Stimulated activated memory B cell treated with anti-CD40 and anti-IgM and Interleukin-4, amounts not matched to agents 10 μg/mL and 1 μg/mL and 100 μg/mL, for 72 hours (primary cell): ENCODE results near the gene CLIC2.
"Not testable (repeated sequence)": the region's sequence is repeated elsewhere in the genome, so short reads cannot be mapped to it uniquely, and the experiment has no call there.

Source experiments
- ATAC-seq: fragments of 150-1000 bp; cut with Tn5 transposase; 2 replicates; pipeline ENCODE4 v1.10.0; 2021
- H3K27ac Mint-ChIP-seq: one replicate; pipeline ENCODE4 v1.8.0; 2022; ENCODE audit warnings: mild to moderate bottlenecking, mixed read lengths
- H3K27me3 Mint-ChIP-seq: one replicate; pipeline ENCODE4 v1.8.0; 2022; ENCODE audit warnings: mixed read lengths
- H3K36me3 Mint-ChIP-seq: one replicate; pipeline ENCODE4 v1.8.0; 2022; ENCODE audit warnings: mixed read lengths
- H3K4me1 Mint-ChIP-seq: one replicate; pipeline ENCODE4 v1.8.0; 2022; ENCODE audit warnings: mixed read lengths
- H3K4me3 Mint-ChIP-seq: one replicate; pipeline ENCODE4 v1.8.0; 2022; ENCODE audit warnings: mild to moderate bottlenecking, moderate library complexity, mixed read lengths
- H3K9me3 Mint-ChIP-seq: one replicate; pipeline ENCODE4 v1.8.0; 2022; ENCODE audit warnings: mixed read lengths

Gene CLIC2

GRCh38 chrX:155293771-155294170 is 40.6 kb downstream of the CLIC2 start:
- Mint-ChIP-seq H3K27me3 (no peaks in the 10 kb centered on the region), H3K4me1 (no peaks in the 10 kb centered on the region), H3K4me3 (no peak overlapping the region), H3K27ac (no peak overlapping the region), H3K9me3 (no peaks in the 10 kb centered on the region), H3K36me3 (no peaks in the 10 kb centered on the region)
- ATAC-seq = no peak

GRCh38 chrX:155279873-155280272 is 54.5 kb downstream of the CLIC2 start:
- H3K36me3 Mint-ChIP-seq = peaks cover 6% of the 10 kb centered on the region
- H3K27ac Mint-ChIP-seq = no peak overlapping the region
- H3K4me1 Mint-ChIP-seq = no peaks in the 10 kb centered on the region
- H3K27me3 Mint-ChIP-seq = no peaks in the 10 kb centered on the region
- peaks cover 3% of the 10 kb centered on the region for H3K9me3 Mint-ChIP-seq
- no peak overlapping the region for H3K4me3 Mint-ChIP-seq
- ATAC-seq = no peak

GRCh38 chrX:155270969-155271368 is 63.4 kb downstream of the CLIC2 start:
- H3K36me3 Mint-ChIP-seq = no peaks in the 10 kb centered on the region
- H3K9me3 Mint-ChIP-seq = no peaks in the 10 kb centered on the region
- H3K27me3 Mint-ChIP-seq = no peaks in the 10 kb centered on the region
- ATAC-seq = no peak
- H3K4me3 Mint-ChIP-seq = no peak overlapping the region
- no peaks in the 10 kb centered on the region for H3K4me1 Mint-ChIP-seq
- no peak overlapping the region for H3K27ac Mint-ChIP-seq

GRCh38 chrX:155267995-155268394 is 66.4 kb downstream of the CLIC2 start:
- not testable (repeated sequence) for H3K9me3 Mint-ChIP-seq, H3K27me3 Mint-ChIP-seq, ATAC-seq, H3K27ac Mint-ChIP-seq, H3K36me3 Mint-ChIP-seq, H3K4me1 Mint-ChIP-seq, H3K4me3 Mint-ChIP-seq

GRCh38 chrX:155266439-155266838 is 68.0 kb downstream of the CLIC2 start:
- Mint-ChIP-seq H3K27ac (no peak overlapping the region), H3K36me3 (no peaks in the 10 kb centered on the region), H3K9me3 (no peaks in the 10 kb centered on the region), H3K4me1 (peaks cover 9% of the 10 kb centered on the region), H3K4me3 (no peak overlapping the region), H3K27me3 (no peaks in the 10 kb centered on the region)
- ATAC-seq = no peak

- Mint-ChIP-seq H3K27me3 (no peaks in the 10 kb centered on the region), H3K4me1 (peaks cover 9% of the 10 kb centered on the region), H3K9me3 (no peaks in the 10 kb centered on the region), H3K36me3 (no peaks in the 10 kb centered on the region), H3K4me3 (peak within 1 kb of the TSS; percentile 96), H3K27ac (peak within 1 kb of the TSS; percentile 94)
- ATAC-seq = peak; percentile 98
These were observed 70.4 kb downstream of the CLIC2 start, which contains the start of gene RAB39B for GRCh38 chrX:155263854-155264628. Gene RAB39B, minus strand, starts transcription at chrX:155264491. Its CDS starts 203 bp downstream, at chrX:155264288.

- H3K27me3 Mint-ChIP-seq = no peaks in the 10 kb centered on the region
- peak overlapping the region; percentile 96 for H3K4me3 Mint-ChIP-seq
- H3K27ac Mint-ChIP-seq = peak overlapping the region; percentile 94
- ATAC-seq = no peak
- no peaks in the 10 kb centered on the region for H3K9me3 Mint-ChIP-seq
- H3K36me3 Mint-ChIP-seq = no peaks in the 10 kb centered on the region
- H3K4me1 Mint-ChIP-seq = peaks cover 9% of the 10 kb centered on the region
These were observed 71.3 kb downstream of the CLIC2 start for GRCh38 chrX:155262970-155263754.

GRCh38 chrX:155259752-155260151 is 74.7 kb downstream of the CLIC2 start:
- Mint-ChIP-seq H3K27me3 (no peaks in the 10 kb centered on the region), H3K9me3 (no peaks in the 10 kb centered on the region), H3K27ac (no peak overlapping the region), H3K4me3 (no peak overlapping the region), H3K36me3 (peaks cover 11% of the 10 kb centered on the region), H3K4me1 (peaks cover 9% of the 10 kb centered on the region)
- no peak for ATAC-seq

- Mint-ChIP-seq H3K36me3 (peaks cover 4% of the 10 kb centered on the region), H3K9me3 (no peaks in the 10 kb centered on the region), H3K27me3 (no peaks in the 10 kb centered on the region), H3K27ac (no peak overlapping the region), H3K4me3 (no peak overlapping the region), H3K4me1 (peaks cover 9% of the 10 kb centered on the region)
- no peak for ATAC-seq
These were observed 83.0 kb downstream of the CLIC2 start for GRCh38 chrX:155251391-155251790.

GRCh38 chrX:155247497-155247896 is 86.9 kb downstream of the CLIC2 start:
- no peak overlapping the region for H3K4me3 Mint-ChIP-seq
- H3K36me3 Mint-ChIP-seq = no peaks in the 10 kb centered on the region
- H3K27me3 Mint-ChIP-seq = no peaks in the 10 kb centered on the region
- no peaks in the 10 kb centered on the region for H3K9me3 Mint-ChIP-seq
- H3K27ac Mint-ChIP-seq = no peak overlapping the region
- no peak for ATAC-seq
- peaks cover 11% of the 10 kb centered on the region for H3K4me1 Mint-ChIP-seq

- H3K4me1 Mint-ChIP-seq = peaks cover 11% of the 10 kb centered on the region
- no peaks in the 10 kb centered on the region for H3K27me3 Mint-ChIP-seq
- H3K36me3 Mint-ChIP-seq = no peaks in the 10 kb centered on the region
- H3K27ac Mint-ChIP-seq = peak overlapping the region; percentile 49
- H3K4me3 Mint-ChIP-seq = no peak overlapping the region
- peak; percentile 87 for ATAC-seq
- no peaks in the 10 kb centered on the region for H3K9me3 Mint-ChIP-seq
These were observed 87.7 kb downstream of the CLIC2 start for GRCh38 chrX:155246748-155247147.

- H3K36me3 Mint-ChIP-seq = peaks cover 10% of the 10 kb centered on the region
- H3K27me3 Mint-ChIP-seq = no peaks in the 10 kb centered on the region
- no peak overlapping the region for H3K27ac Mint-ChIP-seq
- H3K9me3 Mint-ChIP-seq = no peaks in the 10 kb centered on the region
- H3K4me3 Mint-ChIP-seq = no peak overlapping the region
- peak; percentile 60 for ATAC-seq
- H3K4me1 Mint-ChIP-seq = peaks cover 11% of the 10 kb centered on the region
These were observed 92.1 kb downstream of the CLIC2 start for GRCh38 chrX:155242300-155242699.

GRCh38 chrX:155237719-155238118 is 96.7 kb downstream of the CLIC2 start:
- Mint-ChIP-seq H3K36me3 (peaks cover 36% of the 10 kb centered on the region), H3K9me3 (no peaks in the 10 kb centered on the region), H3K4me1 (peaks cover 6% of the 10 kb centered on the region), H3K27ac (no peak overlapping the region), H3K4me3 (no peak overlapping the region), H3K27me3 (no peaks in the 10 kb centered on the region)
- no peak for ATAC-seq

- Mint-ChIP-seq H3K27ac (no peak overlapping the region), H3K4me3 (no peak overlapping the region)
- ATAC-seq = no peak
These were observed 98.5 kb downstream of the CLIC2 start for GRCh38 chrX:155235891-155236290.

GRCh38 chrX:155231163-155231562 is 103.3 kb downstream of the CLIC2 start:
- peak overlapping the region; percentile 23 for H3K27ac Mint-ChIP-seq
- H3K27me3 Mint-ChIP-seq = no peaks in the 10 kb centered on the region

More at GRCh38 chrX:155235891-155236290, 98.5 kb downstream of the CLIC2 start:
- Mint-ChIP-seq H3K9me3 (no peaks in the 10 kb centered on the region), H3K27me3 (no peaks in the 10 kb centered on the region), H3K36me3 (peaks cover 48% of the 10 kb centered on the region), H3K4me1 (peaks cover 13% of the 10 kb centered on the region)

More at GRCh38 chrX:155231163-155231562, 103.3 kb downstream of the CLIC2 start:
- peaks cover 16% of the 10 kb centered on the region for H3K4me1 Mint-ChIP-seq
- ATAC-seq = peak; percentile 75
- peaks cover 61% of the 10 kb centered on the region for H3K36me3 Mint-ChIP-seq
- H3K9me3 Mint-ChIP-seq = no peaks in the 10 kb centered on the region
- H3K4me3 Mint-ChIP-seq = no peak overlapping the region
